Activated T-helper 1 cell treated with anti-CD3 and anti-CD28 coated beads, Interleukin-12 subunit alpha, Interleukin-12 subunit beta, Interleukin-2, Interleukin-4 antibody, amounts not matched to agents 30 ng/mL and 10 ng/mL and 1 ng/mL, durations not matched to agents 14 hours and 24 hours and 36 hours (primary cell): ENCODE data around the gene ARHGEF11. TPM values are rescaled to one million over a fixed set of nuclear protein-coding genes. Genes with fewer than 3 reads are reported as not detected.
A peak's percentile ranks its signal among the peaks of the same experiment; 100 is the strongest.
"Not testable (repeated sequence)": the region's sequence is repeated elsewhere in the genome, so short reads cannot be mapped to it uniquely, and the experiment has no call there.

Source experiments
- DNase-seq: peaks from one replicate; pipeline ENCODE4 v3.0.0; 2021; ENCODE audit warnings: low spot score
- H3K27ac Mint-ChIP-seq: one replicate; pipeline ENCODE4 v1.8.0; 2021; ENCODE audit warnings: mild to moderate bottlenecking, mixed read lengths
- H3K27me3 Mint-ChIP-seq: one replicate; pipeline ENCODE4 v1.8.0; 2022; ENCODE audit warnings: mild to moderate bottlenecking, moderate library complexity, mixed read lengths; ENCODE audit not compliant: insufficient read depth
- H3K36me3 Mint-ChIP-seq: one replicate; pipeline ENCODE4 v1.8.0; 2021; ENCODE audit warnings: low read depth, mixed read lengths
- H3K4me1 Mint-ChIP-seq: one replicate; pipeline ENCODE4 v1.8.0; 2021; ENCODE audit warnings: low read depth, mixed read lengths
- H3K4me3 Mint-ChIP-seq: one replicate; pipeline ENCODE4 v1.8.0; 2021; ENCODE audit warnings: mild to moderate bottlenecking, moderate library complexity, mixed read lengths
- H3K9me3 Mint-ChIP-seq: one replicate; pipeline ENCODE4 v1.8.0; 2021; ENCODE audit warnings: mixed read lengths
- intact Hi-C: fragments of 100-400 bp; cut with micrococcal nuclease; formaldehyde crosslinking; loops from one replicate; pipeline ENCODE4 v1.15.1; 2024
- total RNA-seq: library from RNA; stranded (reverse); gene quantifications from 2 replicates; pipeline ENCODE4 v1.2.3, GENCODE V29; 2022

The ARHGEF11 gene
- total RNA-seq, 1 donor from 2014 or later: 3.2 TPM

DNA sequence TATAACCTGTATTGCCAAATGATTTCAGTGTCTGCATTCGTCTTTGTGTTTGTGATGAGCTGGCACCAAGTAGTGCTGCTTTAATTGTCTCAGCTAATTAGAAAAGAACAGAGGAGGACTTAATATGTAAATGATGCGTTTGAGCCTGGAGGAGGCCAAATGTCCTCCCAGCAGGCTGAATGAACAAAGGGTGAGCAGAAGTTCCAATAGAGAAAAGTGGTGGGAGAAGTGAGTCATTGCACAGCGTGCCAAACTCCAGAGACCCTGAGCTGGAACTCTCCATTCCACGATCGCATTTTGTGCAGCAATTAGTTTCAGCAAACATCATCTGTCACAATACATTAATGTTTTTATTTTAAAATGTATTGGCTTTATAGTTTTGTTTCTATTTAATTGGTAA lies 36.2 kb upstream of the ARHGEF11 start:
- no peak for DNase-seq
- Mint-ChIP-seq H3K27me3 (peaks cover 23% of the 10 kb centered on the region), H3K4me1 (no peaks in the 10 kb centered on the region), H3K27ac (no peak overlapping the region), H3K9me3 (no peaks in the 10 kb centered on the region), H3K36me3 (no peaks in the 10 kb centered on the region), H3K4me3 (no peak overlapping the region)
- intact Hi-C loops: no loop called here

DNA sequence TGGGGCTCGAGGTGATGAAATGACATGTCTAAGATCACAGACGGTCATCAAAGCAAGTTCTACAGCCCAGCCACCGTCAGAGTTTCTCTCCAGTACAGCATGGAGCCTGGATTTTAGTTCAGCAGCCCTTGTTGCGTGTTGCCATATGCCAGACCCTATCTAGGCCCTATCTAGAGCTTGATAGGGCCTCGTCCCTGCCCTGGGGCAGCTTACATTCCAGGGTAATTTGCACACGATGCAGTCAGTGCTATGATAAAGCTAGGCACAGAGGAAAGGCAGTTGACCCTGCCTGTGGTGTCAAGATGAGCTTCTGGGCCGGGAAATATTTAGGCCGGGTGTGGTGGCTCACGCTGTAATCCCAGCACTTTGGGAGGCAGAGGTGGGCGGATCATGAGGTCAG lies 35.2 kb upstream of the ARHGEF11 start:
- intact Hi-C loops: no loop called here
- H3K27ac Mint-ChIP-seq: no peak overlapping the region
- no peaks in the 10 kb centered on the region for H3K36me3 Mint-ChIP-seq
- no peaks in the 10 kb centered on the region for H3K4me1 Mint-ChIP-seq
- no peak for DNase-seq
- no peak overlapping the region for H3K4me3 Mint-ChIP-seq
- H3K27me3 Mint-ChIP-seq: peaks cover 25% of the 10 kb centered on the region
- no peaks in the 10 kb centered on the region for H3K9me3 Mint-ChIP-seq

DNA sequence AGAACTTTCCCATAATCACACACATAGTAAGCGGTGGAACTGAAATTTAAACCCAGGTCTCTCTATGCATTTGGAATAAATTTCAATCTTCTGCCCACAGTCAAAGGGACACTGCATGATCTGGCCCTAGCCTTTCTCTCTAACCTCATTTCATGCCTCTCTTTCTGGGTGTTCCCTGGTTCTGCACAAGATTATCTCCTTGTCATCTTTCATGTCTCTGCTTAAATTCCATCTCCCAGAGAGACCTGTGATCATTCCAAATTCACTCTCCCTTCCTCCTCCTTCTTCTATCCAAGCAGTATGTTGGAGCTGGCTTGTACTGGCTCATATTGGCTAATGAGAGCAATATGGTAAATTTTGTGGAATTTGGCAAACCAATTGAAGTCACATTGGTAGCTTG lies 31.9 kb upstream of the ARHGEF11 start:
- H3K9me3 Mint-ChIP-seq: no peaks in the 10 kb centered on the region
- intact Hi-C loops: loop anchor here (10.0 kb wide), 1 partner anchor 163 kb away; no protein-coding TSS in a partner anchor
- no peak overlapping the region for H3K4me3 Mint-ChIP-seq
- DNase-seq: no peak
- peaks cover 23% of the 10 kb centered on the region for H3K27me3 Mint-ChIP-seq
- H3K36me3 Mint-ChIP-seq: no peaks in the 10 kb centered on the region
- no peak overlapping the region for H3K27ac Mint-ChIP-seq
- no peaks in the 10 kb centered on the region for H3K4me1 Mint-ChIP-seq

DNA sequence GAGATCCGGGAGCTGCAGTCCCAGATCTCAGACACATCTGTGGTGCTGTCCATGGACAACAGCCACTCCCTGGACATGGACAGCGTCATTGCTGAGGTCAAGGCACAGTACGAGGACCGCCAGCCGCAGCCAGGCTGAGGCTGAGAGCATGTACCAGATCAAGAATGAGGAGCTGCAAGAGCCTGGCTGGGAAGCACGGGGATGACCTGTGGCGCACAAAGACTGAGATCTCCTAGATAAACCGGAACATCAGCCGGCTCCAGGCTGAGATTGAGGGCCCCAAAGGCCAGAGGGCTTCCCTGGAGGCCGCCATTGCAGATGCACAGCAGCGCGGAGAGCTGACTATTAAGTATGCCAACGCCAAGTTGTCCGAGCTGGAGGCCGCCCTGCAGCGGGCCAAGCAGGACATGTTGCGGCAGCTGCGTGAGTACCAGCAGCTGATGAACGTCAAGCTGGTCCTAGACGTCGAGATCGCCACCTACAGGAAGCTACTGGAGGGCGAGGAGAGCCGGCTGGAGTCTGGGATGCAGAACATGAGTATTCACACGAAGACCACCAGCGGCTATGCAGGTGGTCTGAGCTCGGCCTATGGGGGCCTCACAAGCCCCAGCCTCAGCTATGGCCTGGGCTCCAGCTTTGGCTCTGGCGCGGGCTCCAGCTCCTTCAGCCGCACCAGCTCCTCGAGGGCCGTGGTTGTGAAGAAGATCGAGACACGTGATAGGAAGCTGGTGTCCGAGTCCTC lies 28.6 kb upstream of the ARHGEF11 start:
- Mint-ChIP-seq H3K27ac (no peak overlapping the region), H3K27me3 (peaks cover 20% of the 10 kb centered on the region), H3K4me1 (no peaks in the 10 kb centered on the region), H3K9me3 (no peaks in the 10 kb centered on the region), H3K4me3 (no peak overlapping the region), H3K36me3 (no peaks in the 10 kb centered on the region)
- DNase-seq: no peak
- intact Hi-C loops: loop anchor here (10.0 kb wide), 1 partner anchor 159 kb away; no protein-coding TSS in a partner anchor

DNA sequence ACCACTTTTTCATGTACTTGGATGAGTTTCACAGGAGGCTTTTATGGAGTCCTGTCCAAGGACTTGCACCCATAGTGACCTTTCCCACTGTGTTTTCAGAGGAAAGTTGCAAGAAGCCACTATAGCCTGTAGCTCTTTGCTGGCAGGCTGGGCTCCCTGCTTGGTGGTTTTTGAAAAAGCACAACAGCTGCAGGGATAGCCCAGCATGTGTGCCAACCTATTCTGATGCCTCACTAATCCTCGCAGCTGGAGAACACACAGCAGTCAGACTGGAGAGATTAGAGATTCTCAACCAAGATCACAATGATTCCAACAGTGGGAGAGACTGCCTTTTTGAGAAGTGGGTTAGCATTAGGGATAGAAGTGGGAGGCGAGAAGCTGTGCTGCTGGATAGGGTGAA lies 24.1 kb upstream of the ARHGEF11 start:
- Mint-ChIP-seq H3K4me3 (no peak overlapping the region), H3K4me1 (peaks cover 5% of the 10 kb centered on the region), H3K27ac (no peak overlapping the region), H3K9me3 (no peaks in the 10 kb centered on the region), H3K27me3 (peaks cover 35% of the 10 kb centered on the region), H3K36me3 (no peaks in the 10 kb centered on the region)
- no peak for DNase-seq
- intact Hi-C loops: no loop called here

DNA sequence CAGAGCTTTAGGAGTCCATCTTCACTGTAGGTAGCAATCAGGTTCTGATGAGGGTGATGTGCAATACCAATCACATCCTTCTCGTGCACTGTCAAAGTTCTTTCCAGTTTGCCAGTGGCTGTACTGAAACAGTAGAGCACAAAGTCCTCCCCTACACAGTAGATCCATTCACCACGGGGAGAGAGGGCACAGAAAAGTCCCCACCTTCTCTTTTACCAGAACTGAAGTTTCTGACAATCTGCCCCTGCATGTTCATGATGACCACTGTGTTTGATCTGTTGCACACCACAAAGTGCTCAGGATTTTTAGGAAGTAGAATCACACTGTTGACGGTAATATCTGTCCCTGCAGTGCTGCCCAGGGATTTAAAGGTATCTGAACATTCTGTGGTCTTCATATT lies 13.7 kb upstream of the ARHGEF11 start:
- intact Hi-C loops, H3K9me3 Mint-ChIP-seq, DNase-seq, H3K27ac Mint-ChIP-seq, H3K36me3 Mint-ChIP-seq, H3K4me3 Mint-ChIP-seq, H3K4me1 Mint-ChIP-seq: not testable (repeated sequence)
- peaks cover 44% of the 10 kb centered on the region for H3K27me3 Mint-ChIP-seq

DNA sequence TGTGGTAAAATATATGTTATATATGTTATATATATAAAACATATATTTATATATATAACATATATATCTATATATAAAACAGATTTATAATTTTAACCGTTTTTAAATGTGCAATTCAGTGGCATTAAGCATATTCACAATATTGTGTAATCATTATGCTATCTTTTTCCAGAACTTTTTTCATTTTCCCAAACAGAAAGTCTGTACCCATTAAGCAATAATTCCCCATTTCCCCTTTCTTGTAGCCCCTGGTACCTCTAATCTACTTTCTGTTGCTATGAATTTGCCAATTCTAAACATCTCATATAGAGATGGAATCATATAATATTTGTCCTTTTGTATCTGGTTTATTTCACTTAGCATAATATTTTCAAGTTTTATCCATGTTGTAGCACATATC lies 10.7 kb upstream of the ARHGEF11 start:
- Mint-ChIP-seq H3K27me3 (peaks cover 57% of the 10 kb centered on the region), H3K9me3 (peaks cover 9% of the 10 kb centered on the region), H3K36me3 (no peaks in the 10 kb centered on the region), H3K27ac (no peak overlapping the region), H3K4me3 (no peak overlapping the region), H3K4me1 (no peaks in the 10 kb centered on the region)
- intact Hi-C loops: no loop called here
- no peak for DNase-seq

DNA sequence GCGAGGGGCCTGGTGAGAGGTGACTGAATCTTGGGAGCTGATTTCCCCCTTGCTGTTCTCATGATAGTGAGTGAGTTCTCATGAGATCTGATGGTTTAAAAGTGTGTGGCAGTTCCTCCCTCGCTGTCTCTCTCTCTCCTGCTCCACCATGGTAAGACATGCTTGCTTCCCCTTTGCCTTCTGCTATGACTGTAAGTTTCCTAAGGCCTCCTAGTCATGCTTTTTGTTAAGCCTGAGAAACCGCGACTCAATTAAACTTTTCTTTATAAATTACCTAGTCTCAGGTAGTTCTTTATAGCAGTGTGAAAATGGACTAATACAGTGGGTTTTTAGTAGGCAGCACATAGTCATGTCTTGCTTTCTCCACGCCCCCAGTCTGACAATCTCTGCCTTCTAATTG lies 10.2 kb upstream of the ARHGEF11 start:
- H3K9me3 Mint-ChIP-seq, H3K4me3 Mint-ChIP-seq, H3K36me3 Mint-ChIP-seq, DNase-seq, H3K4me1 Mint-ChIP-seq, intact Hi-C loops, H3K27ac Mint-ChIP-seq: not testable (repeated sequence)
- H3K27me3 Mint-ChIP-seq: peaks cover 56% of the 10 kb centered on the region

DNA sequence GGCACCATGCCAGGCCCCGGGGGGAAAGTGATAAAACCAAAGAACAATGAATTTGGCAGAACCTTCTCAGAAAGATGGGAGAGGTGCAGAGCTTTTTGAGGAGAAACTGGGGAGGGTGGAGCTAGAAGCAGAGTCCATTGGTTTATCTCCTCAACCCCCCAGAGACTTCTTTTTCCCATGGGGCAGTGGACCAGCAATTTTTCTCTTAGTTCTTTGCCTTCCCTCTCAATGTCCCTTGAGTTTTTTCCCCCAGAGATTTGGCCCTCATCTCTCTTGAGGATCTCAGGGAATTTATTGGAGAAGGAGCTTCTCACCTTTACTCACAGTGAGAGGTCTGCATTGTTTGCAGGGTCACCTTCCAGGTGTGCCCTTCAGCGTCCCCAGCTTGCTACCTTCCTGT lies 5.3 kb upstream of the ARHGEF11 start:
- intact Hi-C loops: no loop called here
- Mint-ChIP-seq H3K27ac (no peak overlapping the region), H3K4me1 (peaks cover 5% of the 10 kb centered on the region), H3K27me3 (peaks cover 71% of the 10 kb centered on the region), H3K36me3 (peaks cover 2% of the 10 kb centered on the region), H3K9me3 (peaks cover 8% of the 10 kb centered on the region), H3K4me3 (no peak overlapping the region)
- no peak for DNase-seq

DNA sequence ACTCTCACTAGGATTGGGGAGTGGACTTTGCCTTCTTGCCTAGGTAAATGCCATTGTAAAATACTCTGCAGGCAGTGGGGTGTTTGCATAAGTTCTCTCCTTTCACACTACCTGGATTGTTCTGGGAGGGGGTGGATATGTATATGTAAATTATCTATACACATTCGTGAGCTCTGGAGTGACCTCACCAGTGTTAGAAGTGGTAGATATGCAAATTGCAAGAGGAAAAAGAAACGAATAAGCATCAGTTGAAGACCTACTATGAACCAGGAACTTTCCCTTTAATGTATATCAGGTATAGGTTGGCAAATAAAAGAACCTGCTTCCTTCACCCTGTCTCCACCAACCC lies 1.5 kb upstream of the ARHGEF11 start:
- intact Hi-C loops: no loop called here
- no peak overlapping the region for H3K27ac Mint-ChIP-seq
- peaks cover 4% of the 10 kb centered on the region for H3K9me3 Mint-ChIP-seq
- peaks cover 2% of the 10 kb centered on the region for H3K36me3 Mint-ChIP-seq
- no peak for DNase-seq
- H3K4me1 Mint-ChIP-seq: peaks cover 11% of the 10 kb centered on the region
- H3K4me3 Mint-ChIP-seq: peak overlapping the region; percentile 40
- peaks cover 79% of the 10 kb centered on the region for H3K27me3 Mint-ChIP-seq

DNA sequence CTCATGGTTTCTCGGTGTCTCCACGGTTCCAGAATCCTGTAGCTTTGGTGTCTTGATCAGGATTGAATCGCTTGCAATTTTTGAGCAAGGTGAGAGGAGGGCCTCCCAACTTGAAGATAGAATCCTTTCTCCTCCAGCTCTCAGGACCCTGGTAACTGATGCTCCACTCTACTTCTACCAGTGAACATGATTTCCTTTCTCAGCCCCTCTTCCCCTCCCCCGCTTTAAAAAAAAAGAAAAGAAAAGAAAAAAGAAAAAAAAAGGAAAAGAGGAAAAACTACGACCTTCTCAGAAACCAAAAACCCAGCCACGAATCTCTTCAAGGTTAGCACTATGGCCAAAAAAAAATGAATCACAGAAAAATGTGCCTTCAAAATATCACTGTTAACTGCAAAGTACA lies 1.2 kb downstream of the ARHGEF11 start:
- intact Hi-C loops: no loop called here
- Mint-ChIP-seq H3K27me3 (peaks cover 85% of the 10 kb centered on the region), H3K36me3 (peaks cover 2% of the 10 kb centered on the region), H3K27ac (no peak overlapping the region), H3K4me1 (peaks cover 11% of the 10 kb centered on the region), H3K4me3 (peak overlapping the region; percentile 17), H3K9me3 (no peaks in the 10 kb centered on the region)
- DNase-seq: no peak

DNA sequence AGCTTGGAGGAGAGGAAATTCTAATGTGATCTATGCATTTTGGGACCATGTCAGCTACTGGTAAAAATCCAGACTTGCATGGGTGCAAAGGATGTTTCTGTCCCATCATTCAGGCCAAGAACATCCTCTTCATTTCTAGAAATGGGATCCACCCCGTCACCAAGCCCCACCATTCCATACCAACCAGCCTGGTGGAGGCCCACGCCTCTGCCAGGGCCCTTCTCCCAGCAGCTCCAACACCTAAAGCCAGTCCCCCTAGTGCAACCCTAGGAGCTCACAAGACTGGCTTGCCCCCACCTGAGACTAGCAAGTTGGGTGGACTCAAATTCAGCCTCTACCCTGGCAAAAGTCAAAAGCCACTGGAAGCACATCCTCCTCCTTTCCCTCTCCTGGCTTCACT lies 1.9 kb downstream of the ARHGEF11 start:
- Mint-ChIP-seq H3K4me3 (no peak overlapping the region), H3K27ac (no peak overlapping the region)
- intact Hi-C loops: no loop called here

DNA sequence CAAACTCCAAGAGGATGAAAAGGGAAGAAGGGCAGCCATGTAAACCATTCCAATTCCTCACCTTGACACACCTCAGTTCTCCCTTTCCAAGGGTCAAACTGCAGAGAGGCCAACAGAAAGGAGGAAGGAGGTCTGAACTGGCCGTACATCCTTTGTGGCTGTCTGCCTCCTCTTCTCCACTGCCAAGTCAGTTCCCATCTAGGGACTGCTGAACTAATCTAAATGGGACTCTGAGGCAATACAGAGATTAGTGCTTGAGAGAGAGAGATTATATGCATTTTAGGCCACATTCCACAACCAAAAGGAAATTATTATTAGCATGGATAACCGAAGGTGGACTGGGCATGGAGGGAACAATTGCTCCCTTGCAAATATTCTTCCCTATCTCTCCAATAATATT lies 2.7 kb downstream of the ARHGEF11 start:
- Mint-ChIP-seq H3K36me3 (peaks cover 2% of the 10 kb centered on the region), H3K27me3 (peaks cover 77% of the 10 kb centered on the region), H3K9me3 (no peaks in the 10 kb centered on the region), H3K4me3 (no peak overlapping the region), H3K4me1 (peaks cover 11% of the 10 kb centered on the region), H3K27ac (no peak overlapping the region)
- DNase-seq: no peak
- intact Hi-C loops: no loop called here

More for the DNA sequence above, 1.9 kb downstream of the ARHGEF11 start:
- DNase-seq: no peak
- no peaks in the 10 kb centered on the region for H3K9me3 Mint-ChIP-seq
- H3K4me1 Mint-ChIP-seq: peaks cover 11% of the 10 kb centered on the region
- peaks cover 2% of the 10 kb centered on the region for H3K36me3 Mint-ChIP-seq
- peaks cover 86% of the 10 kb centered on the region for H3K27me3 Mint-ChIP-seq

DNA sequence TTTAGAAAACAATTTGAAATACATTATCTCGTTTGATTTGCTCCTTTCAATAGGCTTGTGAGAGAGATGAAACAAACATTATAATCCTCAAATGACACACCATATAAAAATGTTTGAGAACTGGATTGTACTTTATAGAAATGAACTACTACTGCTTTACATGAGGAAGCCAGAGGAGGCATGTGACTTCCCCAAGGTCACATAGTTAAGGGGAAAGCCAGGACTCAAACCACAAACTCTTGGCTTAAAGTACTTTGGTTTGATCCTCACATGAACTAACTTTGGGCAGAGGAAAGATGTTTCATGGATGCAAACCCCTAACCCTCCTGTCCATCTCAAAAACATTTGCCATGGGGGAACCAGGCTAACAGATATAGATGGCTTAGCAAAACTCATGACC lies 4.7 kb downstream of the ARHGEF11 start:
- H3K36me3 Mint-ChIP-seq: no peaks in the 10 kb centered on the region
- DNase-seq: no peak
- H3K27ac Mint-ChIP-seq: no peak overlapping the region
- peaks cover 66% of the 10 kb centered on the region for H3K27me3 Mint-ChIP-seq
- intact Hi-C loops: no loop called here
- peaks cover 5% of the 10 kb centered on the region for H3K4me1 Mint-ChIP-seq
- no peak overlapping the region for H3K4me3 Mint-ChIP-seq
- no peaks in the 10 kb centered on the region for H3K9me3 Mint-ChIP-seq
